GM12878 (cell line): ENCODE data around the gene ABCA7. TPM values are rescaled to one million over a fixed set of nuclear protein-coding genes. Genes with fewer than 3 reads are reported as not detected.

Experiments
- ATAC-seq: fragments of 200-7000 bp; cut with Tn5 transposase; 3 replicates; pipeline ENCODE4 v1.9.1; 2020; ENCODE audit warnings: mild to moderate bottlenecking, moderate library complexity
- BruUV-seq: library from RNA; stranded (reverse); fragments of 400-500 nt; replicated peaks from 2 replicates; lab custom pipeline; 2021; lab: Mats Ljungman, UMichigan
- CTCF ChIA-PET: fragments of 300-600 bp; sonication (Branson Sonifier 250); formaldehyde crosslinking; extraction: SDS; loops from one replicate; lab custom pipeline; 2021; ENCODE audit warnings: inconsistent platforms; lab: Yijun Ruan, JAX
- POLR2A ChIA-PET: fragments of 350-600 bp; formaldehyde crosslinking; extraction: SDS; loops from one replicate; lab custom pipeline; 2021; ENCODE audit warnings: inconsistent platforms; lab: Charles Lee
- RAD21 ChIA-PET: fragments of 300-600 bp; sonication (Branson Sonifier 250); formaldehyde crosslinking; loops from one replicate; lab custom pipeline; 2023; ENCODE audit warnings: antibody characterized with exemption; ENCODE audit not compliant: unreplicated experiment; lab: Charles Lee
- SMC1A ChIA-PET: fragments of 300-600 bp; sonication (Branson Sonifier 250); formaldehyde crosslinking; loops from one replicate; lab custom pipeline; 2023; ENCODE audit not compliant: unreplicated experiment, uncharacterized antibody; lab: Charles Lee
- DNase-seq: peaks from one replicate; pipeline ENCODE4 v3.0.0-alpha.2; 2011; ENCODE audit warnings: low read depth, low spot score
- FAIRE-seq: peaks from 3 replicates; lab custom pipeline; 2011; peaks lifted over from hg19 to GRCh38; lab: Jason Lieb, UNC
- H2AFZ ChIP-seq: 2 replicates; pipeline ENCODE4 v1.6.0; 2011; ENCODE audit warnings: low read depth, low read length, control low read depth; ENCODE audit not compliant: control insufficient read depth
- H3K27ac ChIP-seq: 2 replicates; pipeline ENCODE4 v1.5.1; 2011; ENCODE audit warnings: control low read depth; ENCODE audit not compliant: control insufficient read depth, insufficient read depth
- H3K27me3 ChIP-seq, 2 experiments: replicated peaks in 1 of 2; 2 replicates each; pipeline versions ENCODE4 v1.6.0 to v1.6.1; 2011; ENCODE audit warnings: low read length in 1 of 2; ENCODE audit not compliant: control insufficient read depth in 2 of 2, insufficient read depth in 2 of 2
- H3K36me3 ChIP-seq, 2 experiments: 2 replicates each; pipeline ENCODE4 v1.5.1; 2011; ENCODE audit warnings: low read length in 1 of 2; ENCODE audit not compliant: control insufficient read depth in 2 of 2, insufficient read depth in 2 of 2
- H3K4me1 ChIP-seq: 2 replicates; pipeline ENCODE4 v1.6.1; 2011; ENCODE audit warnings: mild to moderate bottlenecking, low read length, moderate library complexity, mixed read lengths; ENCODE audit not compliant: control insufficient read depth, insufficient read depth
- H3K4me2 ChIP-seq: 2 replicates; pipeline ENCODE4 v1.6.0; 2011; ENCODE audit warnings: control low read depth; ENCODE audit not compliant: control insufficient read depth, insufficient read depth
- H3K4me3 ChIP-seq: fragments of 200-600 bp; sonication (generic); 2 replicates; pipeline ENCODE4 v1.5.1; 2016
- H3K79me2 ChIP-seq: 2 replicates; pipeline ENCODE4 v1.6.0; 2011; ENCODE audit warnings: low read length; ENCODE audit not compliant: control insufficient read depth, insufficient read depth
- H3K9ac ChIP-seq: 2 replicates; pipeline ENCODE4 v1.8.0; 2011; ENCODE audit warnings: low read length, control low read depth, mixed read lengths; ENCODE audit not compliant: control insufficient read depth, insufficient read depth
- H3K9me3 ChIP-seq: replicated peaks from 3 replicates; pipeline ENCODE4 v1.5.1; 2011; ENCODE audit warnings: mild to moderate bottlenecking, low read length; ENCODE audit not compliant: control insufficient read depth, insufficient read depth
- H4K20me1 ChIP-seq: 2 replicates; pipeline ENCODE4 v1.6.0; 2011; ENCODE audit not compliant: control insufficient read depth, insufficient read depth
- E2F4 ChIP-seq: IDR thresholded peaks from 2 replicates; pipeline ENCODE4 v1.6.1; 2012; ENCODE audit warnings: low read depth, low read length, improper control_type of control experiment
- E2F8 ChIP-seq: fragments of 450-650 bp; IDR thresholded peaks from 2 replicates; pipeline ENCODE4 v1.6.1; 2018; ENCODE audit warnings: mild to moderate bottlenecking, low read depth, moderate library complexity; ENCODE audit not compliant: partially characterized antibody
- HDAC2 ChIP-seq: fragments of 200-600 bp; sonication (generic); IDR thresholded peaks from 2 replicates; pipeline ENCODE4 v1.6.1; 2017
- IKZF1 ChIP-seq: fragments of 450-650 bp; conservative IDR thresholded peaks from 2 replicates; pipeline ENCODE4 v1.6.1; 2017; ENCODE audit warnings: antibody characterized with exemption, mild to moderate bottlenecking
- IKZF2 ChIP-seq, 2 experiments: fragments of 450-650 bp; IDR thresholded peaks; 2 replicates each; pipeline ENCODE4 v1.6.1; 2017; ENCODE audit warnings: mild to moderate bottlenecking in 2 of 2, moderate library complexity in 2 of 2
- MTA3 ChIP-seq: IDR thresholded peaks from 2 replicates; pipeline ENCODE4 v1.6.1; 2012; ENCODE audit warnings: low read length, inconsistent platforms, borderline replicate concordance
- NR2C1 ChIP-seq: fragments of 450-650 bp; IDR thresholded peaks from 2 replicates; pipeline ENCODE4 v1.6.1; 2017; ENCODE audit warnings: antibody characterized with exemption, mild to moderate bottlenecking, moderate library complexity
- PKNOX1 ChIP-seq: fragments of 450-650 bp; IDR thresholded peaks from 2 replicates; pipeline ENCODE4 v1.6.1; 2016; ENCODE audit warnings: mild to moderate bottlenecking
- POLR2A ChIP-seq: IDR thresholded peaks from 2 replicates; pipeline ENCODE4 v1.6.1; 2011; ENCODE audit warnings: low read depth, mild to moderate bottlenecking, low read length
- POU2F2 ChIP-seq: IDR thresholded peaks from 3 replicates; pipeline ENCODE4 v1.6.1; 2011; ENCODE audit warnings: low read depth, mild to moderate bottlenecking, low read length, borderline replicate concordance
- SUPT20H ChIP-seq: IDR thresholded peaks from 2 replicates; pipeline ENCODE4 v1.6.1; 2011; ENCODE audit warnings: low read depth, mild to moderate bottlenecking, low read length, moderate library complexity, borderline replicate concordance; ENCODE audit not compliant: control insufficient read depth
- TCF3 ChIP-seq: IDR thresholded peaks from 2 replicates; pipeline ENCODE4 v1.6.1; 2012; ENCODE audit warnings: low read depth, mild to moderate bottlenecking, low read length, borderline replicate concordance; ENCODE audit not compliant: insufficient read depth
- ZNF687 ChIP-seq: fragments of 450-650 bp; IDR thresholded peaks from 2 replicates; pipeline ENCODE4 v1.6.1; 2017; ENCODE audit warnings: mild to moderate bottlenecking, moderate library complexity
- ZZZ3 ChIP-seq: IDR thresholded peaks from 2 replicates; pipeline ENCODE4 v1.6.1; 2011; ENCODE audit warnings: low read depth; ENCODE audit not compliant: control insufficient read depth, insufficient read length
- WGBS: methylation state at CpG from one replicate; pipeline ENCODE4 v1.1.6; 2016; ENCODE audit warnings: low lambda C conversion rate; ENCODE audit not compliant: insufficient replicate concordance, insufficient coverage; ENCODE audit errors: missing lambda C conversion rate; 5-methylcytosine and 5-hydroxymethylcytosine counted together
- in situ Hi-C: fragments of 300-500 bp; cut with MboI; formaldehyde crosslinking; loops from 9 replicates; pipeline ENCODE4 v1.14.3; 2018; ENCODE audit warnings: mixed read lengths
- intact Hi-C: fragments of 100-400 bp; cut with micrococcal nuclease; formaldehyde crosslinking; loops from one replicate; pipeline ENCODE4 v1.14.2; 2022; ENCODE audit not compliant: unreplicated experiment
- polyA plus RNA-seq, 11 experiments: library from polyadenylated mRNA; depleted of rRNA in 4 of 11; unstranded in 6 of 11; stranded (reverse) in 5 of 11; fragments of >200 nt; fragmentation: Nextera tagmentation in 4 of 11; fragmentation: Illumina TruSeq in 1 of 11; extraction: Ambion mirVana in 4 of 11; extraction: Trizol in 1 of 11; gene quantifications; 1 replicate in 1 of 11; 2 replicates in 10 of 11; pipeline versions ENCODE4 v1.2.1 to v1.2.3, GENCODE V29; 2011 to 2016; ENCODE audit warnings: inconsistent platforms in 2 of 11, missing spikeins in 2 of 11, low read depth in 1 of 11
- total RNA-seq, 4 experiments: library from RNA; depleted of rRNA in 3 of 4; stranded (reverse); fragments of >200 nt in 3 of 4; fragmentation: Illumina TruSeq in 1 of 4; extraction: Trizol in 1 of 4; gene quantifications; 2 replicates each; pipeline versions ENCODE4 v1.2.1 to v1.2.3, GENCODE V29; 2013 to 2021

Gene ABCA7
- total and polyA plus RNA-seq, 10 of the 15 experiments (the other 5 are each of a cell fraction or from before 2014, with no cell fraction given) = 1.0 to 49.5 (median 14.8) TPM

- FAIRE-seq = no peak
- BruUV-seq = no TSS peak
- in situ Hi-C loops (no loop called here), intact Hi-C loops (no loop called here)
- no peak overlapping the region for H3K4me3 ChIP-seq
- SMC1A ChIA-PET = interaction anchor here (1.0 kb wide), 1 partner anchor 26 kb away, joined by 3 read pairs; no protein-coding TSS in a partner anchor
- peaks cover 15 to 69% of the 10 kb centered on the region in 2 experiments for H3K36me3 ChIP-seq
- H3K27me3 ChIP-seq = no peaks in the 10 kb centered on the region
- no peaks in the 10 kb centered on the region; the same call in 1 of the 2 replicates for H3K79me2 ChIP-seq
- H3K4me2 ChIP-seq = no peak overlapping the region
- POLR2A ChIA-PET = interaction anchor here (1.3 to 1.7 kb wide), 2 partner anchors 10 to 12 kb away, joined by 3 to 5 read pairs; no protein-coding TSS in a partner anchor
- peaks cover 30% of the 10 kb centered on the region for H3K4me1 ChIP-seq
- RAD21 ChIA-PET = no interaction called here
- no peak overlapping the region for H3K9ac ChIP-seq
- no peaks in the 10 kb centered on the region; the same call in 1 of the 2 replicates for H4K20me1 ChIP-seq
- H3K9me3 ChIP-seq = no peaks in the 10 kb centered on the region
- 65% methylated on average over 41 of the region's 43 CpGs for WGBS
- H2AFZ ChIP-seq = no peak overlapping the region
- no peak for DNase-seq
- no peak for ATAC-seq
- CTCF ChIA-PET = interaction anchor here (1.1 kb wide), 1 partner anchor 29 kb away, joined by 6 read pairs; no protein-coding TSS in a partner anchor
- H3K27ac ChIP-seq = no peak overlapping the region
- TF ChIP-seq PKNOX1 (no peak), E2F4 (no peak), POU2F2 (peak; percentile 14; the same call in 1 of the 3 replicates), E2F8 (no peak), IKZF1 (peak; percentile 63), MTA3 (no peak), ZNF687 (no peak), ZZZ3 (no peak), HDAC2 (no peak), SUPT20H (no peak), TCF3 (no peak), IKZF2 (IDR thresholded peaks at IDR 0.05) (peak; percentile 14 to 22; a peak in 1 of 4 replicates), NR2C1 (no peak), POLR2A (peak; percentile 52; the same call in 1 of the 2 replicates)
These were observed 44.3 kb downstream of the ABCA7 start for GRCh38 chr19:1084024-1084868.
